ENCODE measurements around the gene SLC49A3. TPM values are rescaled to one million over a fixed set of nuclear protein-coding genes. Genes with fewer than 3 reads are reported as not detected.
A peak's percentile ranks its signal among the peaks of the same experiment; 100 is the strongest.

Gene SLC49A3
- total and polyA plus RNA-seq, 10 of the 15 experiments (the other 5 are each of a cell fraction or from before 2014, with no cell fraction given) = 0.09 to 0.85 (median 0.18) TPM; not detected in 4

GRCh38 chr4:677431-678293, 11.3 kb downstream of the SLC49A3 start (continued):
- no peak for TF ChIP-seq POLR2AphosphoS2 (IDR thresholded peaks at IDR 0.05; ENCODE audit: low read depth, low read length)
- TF ChIP-seq IKZF1 (conservative IDR thresholded peaks at IDR 0.05) = 0 out of 2 replicates have a peak, but pooled peaks have one; percentile 13
- TF ChIP-seq NRF1 (conservative IDR thresholded peaks at IDR 0.05; ENCODE audit: low read depth, low read length) = peak; percentile 21; the same call in 1 of the 2 replicates
- TF ChIP-seq ZBTB11 (CRISPR knock-in tag; IDR thresholded peaks at IDR 0.05) = no peak
- no peak for TF ChIP-seq HDAC6 (IDR thresholded peaks at IDR 0.05; ENCODE audit: unreplicated experiment)
- no peak for TF ChIP-seq NR2F1 (conservative IDR thresholded peaks at IDR 0.05)
- TF ChIP-seq ZNF274 (IDR thresholded peaks at IDR 0.05; ENCODE audit: insufficient read depth, insufficient read length) = no peak
- TF ChIP-seq BHLHE40 (IDR thresholded peaks at IDR 0.05; ENCODE audit: borderline replicate concordance in 1 of 2, low read depth in 2 of 2, low read length in 1 of 2) = peak; percentile 18 to 55; a peak in 1 of 4 replicates
- TF ChIP-seq ZNF24 (IDR thresholded peaks at IDR 0.05) = no peak
- no peak for TF ChIP-seq CTCF (IDR thresholded peaks at IDR 0.05 in 2 of 3, conservative IDR thresholded peaks at IDR 0.05 in 1 of 3; ENCODE audit: control insufficient read depth in 2 of 3, extremely low read depth in 1 of 3, insufficient read depth in 1 of 3, low read depth in 3 of 3, low read length in 3 of 3)
- no peak for TF ChIP-seq TCF7 (IDR thresholded peaks at IDR 0.05; ENCODE audit: borderline replicate concordance)
- no peak for TF ChIP-seq SMC3 (IDR thresholded peaks at IDR 0.05; ENCODE audit: borderline replicate concordance, low read length)
- TF ChIP-seq ZSCAN29 (IDR thresholded peaks at IDR 0.05) = no peak
- TF ChIP-seq MLLT1 (IDR thresholded peaks at IDR 0.05) = no peak
- TF ChIP-seq SP1 (IDR thresholded peaks at IDR 0.05; ENCODE audit: low read depth, low read length) = peak; percentile 55
- no peak for TF ChIP-seq CREB1 (IDR thresholded peaks at IDR 0.05; ENCODE audit: low read depth)
- TF ChIP-seq IKZF2 (IDR thresholded peaks at IDR 0.05) = peak in 1 of 2 experiments; percentile 43; a peak in 1 of 4 replicates
- no peak for TF ChIP-seq GATAD2B (conservative IDR thresholded peaks at IDR 0.05; ENCODE audit: low read depth)
- no peak for TF ChIP-seq MYC (IDR thresholded peaks at IDR 0.05; ENCODE audit: insufficient read depth, insufficient read length, insufficient replicate concordance, low read length, severe bottlenecking)
- TF ChIP-seq SRF (IDR thresholded peaks at IDR 0.05; ENCODE audit: low read depth in 2 of 2, low read length in 2 of 2) = no peak

Data from GM12878 (cell line).